ENCODE results near the gene EFCAB6. TPM values are rescaled to one million over a fixed set of nuclear protein-coding genes. Genes with fewer than 3 reads are reported as not detected.

EFCAB6 gene
- total RNA-seq, 6 experiments from 2014 or later, result 0.29 to 1.5 (median 0.93) TPM

- DNase-seq (peak in 1 of 3 donors; percentile 13), ATAC-seq (no peak)
- Histone ChIP-seq H3K4me1 (peaks cover 0 to 7% (median 0%) of the 10 kb centered on the region in 4 donors), H3K27ac (no peak overlapping the region), H3K4me3 (no peak overlapping the region), H3K9me3 (no peaks in the 10 kb centered on the region), H3K27me3 (no peaks in the 10 kb centered on the region), H3K36me3 (no peaks in the 10 kb centered on the region)
- no peak for TF ChIP-seq POLR2A (IDR thresholded peaks at IDR 0.05)
- TF ChIP-seq, protein P1, sequence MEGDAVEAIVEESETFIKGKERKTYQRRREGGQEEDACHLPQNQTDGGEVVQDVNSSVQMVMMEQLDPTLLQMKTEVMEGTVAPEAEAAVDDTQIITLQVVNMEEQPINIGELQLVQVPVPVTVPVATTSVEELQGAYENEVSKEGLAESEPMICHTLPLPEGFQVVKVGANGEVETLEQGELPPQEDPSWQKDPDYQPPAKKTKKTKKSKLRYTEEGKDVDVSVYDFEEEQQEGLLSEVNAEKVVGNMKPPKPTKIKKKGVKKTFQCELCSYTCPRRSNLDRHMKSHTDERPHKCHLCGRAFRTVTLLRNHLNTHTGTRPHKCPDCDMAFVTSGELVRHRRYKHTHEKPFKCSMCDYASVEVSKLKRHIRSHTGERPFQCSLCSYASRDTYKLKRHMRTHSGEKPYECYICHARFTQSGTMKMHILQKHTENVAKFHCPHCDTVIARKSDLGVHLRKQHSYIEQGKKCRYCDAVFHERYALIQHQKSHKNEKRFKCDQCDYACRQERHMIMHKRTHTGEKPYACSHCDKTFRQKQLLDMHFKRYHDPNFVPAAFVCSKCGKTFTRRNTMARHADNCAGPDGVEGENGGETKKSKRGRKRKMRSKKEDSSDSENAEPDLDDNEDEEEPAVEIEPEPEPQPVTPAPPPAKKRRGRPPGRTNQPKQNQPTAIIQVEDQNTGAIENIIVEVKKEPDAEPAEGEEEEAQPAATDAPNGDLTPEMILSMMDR (IDR thresholded peaks at IDR 0.05), result no peak
- intact Hi-C loops (cut with DNase I), result no loop called here
- 51% methylated on average over 7 of the region's 12 CpGs for WGBS (ENCODE audit: insufficient coverage, low coverage, low lambda C conversion rate, missing lambda C conversion rate)
These were observed 18.9 kb upstream of the EFCAB6 start for GRCh38 chr22:43830931-43831560.

DNA sequence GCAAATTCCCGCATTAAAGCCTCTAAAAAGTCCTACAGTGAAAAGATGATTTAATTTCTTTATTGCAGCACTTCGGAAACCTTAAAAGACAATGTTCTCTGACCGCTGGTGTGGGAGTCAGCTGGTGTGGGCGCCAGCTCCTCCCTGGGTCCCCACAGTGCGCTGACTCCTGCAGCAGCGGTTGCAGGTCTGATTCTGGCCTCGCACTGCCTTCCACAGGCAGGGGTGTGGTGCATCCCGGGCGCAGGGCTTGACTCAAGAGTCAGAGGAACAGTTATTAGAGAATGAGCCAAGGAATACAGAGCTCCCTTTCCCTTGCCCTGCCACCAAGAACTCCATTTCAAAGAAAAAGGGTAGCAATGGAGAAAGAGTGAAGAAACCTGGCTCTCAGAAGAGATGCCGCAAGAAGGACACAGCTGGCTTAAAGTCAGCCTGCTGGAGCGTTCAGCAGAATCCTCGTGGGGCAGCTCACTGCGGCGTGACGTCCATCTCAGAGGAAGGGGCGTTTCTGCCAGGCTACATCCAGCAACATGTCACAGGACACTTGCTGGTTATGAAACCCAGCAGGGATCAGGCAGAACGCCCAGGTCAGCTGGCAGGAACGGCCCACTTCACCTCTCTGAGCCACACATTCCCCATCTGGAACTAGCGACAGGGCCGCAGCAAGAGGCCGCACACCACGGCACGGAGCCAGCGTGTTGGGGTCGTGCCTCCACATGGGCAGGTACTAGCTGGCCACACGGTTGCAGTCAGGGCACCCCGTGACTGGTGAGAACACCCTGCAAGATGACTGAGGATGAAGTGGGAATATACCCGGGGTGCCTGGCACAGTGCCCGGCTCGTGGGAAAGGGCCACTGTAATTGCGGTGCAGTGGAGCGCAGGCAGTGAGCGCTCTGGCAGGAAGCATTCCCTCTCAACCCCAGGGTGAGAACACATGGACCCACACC lies 18.1 kb upstream of the EFCAB6 start:
- ATAC-seq (peak; percentile 76 to 91 (median 82)), DNase-seq (peak; percentile 69 to 86 (median 79))
- intact Hi-C loops (cut with DNase I), result loop anchor here in 1 of 2 donors (5.0 kb wide), 1 partner anchor 443 kb away; no protein-coding TSS in a partner anchor

GRCh38 chr22:43828998-43829782 lies 17.1 kb upstream of the EFCAB6 start:
- 77% methylated on average over 9 of the region's 20 CpGs for WGBS (ENCODE audit: insufficient coverage, low coverage, low lambda C conversion rate, missing lambda C conversion rate)
- no peak overlapping the region for H3K4me3 ChIP-seq
- intact Hi-C loops (cut with DNase I), result loop anchor here in 1 of 2 donors (5.0 kb wide), 1 partner anchor 442 kb away; no protein-coding TSS in a partner anchor
- no peak for TF ChIP-seq POLR2A (IDR thresholded peaks at IDR 0.05)
- TF ChIP-seq, protein P1 (IDR thresholded peaks at IDR 0.05), result peak in 1 of 4 donors; percentile 8
- H3K4me1 ChIP-seq, result peaks cover 0 to 8% (median 0%) of the 10 kb centered on the region in 4 donors
- no peak overlapping the region for H3K27ac ChIP-seq
- H3K9me3 ChIP-seq, result no peaks in the 10 kb centered on the region
- peak in 1 of 3 donors; percentile 41 for DNase-seq
- ATAC-seq, result no peak
- H3K27me3 ChIP-seq, result no peaks in the 10 kb centered on the region
- H3K36me3 ChIP-seq, result no peaks in the 10 kb centered on the region

More for the DNA sequence above, 18.1 kb upstream of the EFCAB6 start:
- peaks cover 0 to 7% (median 0%) of the 10 kb centered on the region in 4 donors for H3K4me1 ChIP-seq
- 44% methylated on average over 18 of the region's 33 CpGs for WGBS (ENCODE audit: insufficient coverage, low coverage, low lambda C conversion rate, missing lambda C conversion rate)
- no peak overlapping the region for H3K4me3 ChIP-seq
- no peak for TF ChIP-seq POLR2A (IDR thresholded peaks at IDR 0.05)
- TF ChIP-seq, protein P1 (IDR thresholded peaks at IDR 0.05), result no peak
- no peaks in the 10 kb centered on the region for H3K9me3 ChIP-seq
- H3K27ac ChIP-seq, result peak overlapping the region in 1 of 3 donors; percentile 22
- no peaks in the 10 kb centered on the region for H3K27me3 ChIP-seq
- H3K36me3 ChIP-seq, result no peaks in the 10 kb centered on the region

DNA sequence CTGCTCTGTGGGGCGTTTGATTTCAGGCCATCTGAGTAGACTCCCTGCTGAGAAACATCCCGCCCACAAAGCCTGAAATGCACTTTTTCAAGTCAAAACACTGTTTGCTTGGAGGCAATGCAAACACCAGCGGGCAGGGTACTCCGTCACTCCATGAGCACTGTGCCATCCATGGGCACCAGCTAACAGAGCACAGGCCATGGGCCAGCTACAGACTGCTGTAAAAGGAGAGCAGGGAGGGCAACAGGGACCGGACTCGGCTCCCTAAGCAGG lies 16.6 kb upstream of the EFCAB6 start:
- 80% methylated on average over 1 of the region's 6 CpGs for WGBS (ENCODE audit: insufficient coverage, low coverage, low lambda C conversion rate, missing lambda C conversion rate)
- ATAC-seq (no peak), DNase-seq (no peak)
- Histone ChIP-seq H3K4me1 (peaks cover 0 to 13% (median 2%) of the 10 kb centered on the region in 4 donors), H3K27me3 (no peaks in the 10 kb centered on the region), H3K9me3 (no peaks in the 10 kb centered on the region), H3K36me3 (no peaks in the 10 kb centered on the region), H3K4me3 (no peak overlapping the region), H3K27ac (no peak overlapping the region)
- intact Hi-C loops (cut with DNase I), result loop anchor here in 1 of 2 donors (5.0 kb wide), 1 partner anchor 441 kb away; no protein-coding TSS in a partner anchor
- TF ChIP-seq, protein P1 (IDR thresholded peaks at IDR 0.05), result no peak
- TF ChIP-seq POLR2A (IDR thresholded peaks at IDR 0.05), result no peak

All from right lobe of liver (tissue), 6 donors.